Caco-2 (cell line): ENCODE measurements around the gene FEM1C. TPM values are rescaled to one million over a fixed set of nuclear protein-coding genes. Genes with fewer than 3 reads are reported as not detected.

ENCODE experiments used
- BruUV-seq: library from RNA; stranded (reverse); fragments of 400-500 nt; replicated peaks from 2 replicates; lab custom pipeline; 2021; lab: Mats Ljungman, UMichigan
- CTCF ChIA-PET: fragments of 300-600 bp; sonication (Branson Sonifier 250); formaldehyde crosslinking; loops from one replicate; lab custom pipeline; 2022; ENCODE audit warnings: antibody characterized with exemption; lab: Charles Lee
- POLR2A ChIA-PET: fragments of 300-600 bp; sonication (Branson Sonifier 250); formaldehyde crosslinking; loops from one replicate; lab custom pipeline; 2022; ENCODE audit warnings: antibody characterized with exemption; lab: Charles Lee
- DNase-seq, 2 experiments: peaks; one replicate each; pipeline versions ENCODE4 v3.0.0 to v3.0.0-alpha.2; 2020 to 2022
- H3K27me3 ChIP-seq: replicated peaks from 2 replicates; pipeline ENCODE4 v1.6.0; 2011; ENCODE audit warnings: low read length; ENCODE audit not compliant: control insufficient read depth, insufficient read depth
- H3K36me3 ChIP-seq: 2 replicates; pipeline ENCODE4 v1.5.1; 2011; ENCODE audit warnings: low read length; ENCODE audit not compliant: control insufficient read depth, insufficient read depth
- H3K4me1 ChIP-seq: fragments of 250-450 bp; sonication (Bioruptor Pico); 2 replicates; pipeline ENCODE4 v1.5.1; 2020; ENCODE audit warnings: mild to moderate bottlenecking
- H3K4me3 ChIP-seq: 2 replicates; pipeline ENCODE4 v1.5.1; 2011; ENCODE audit warnings: low read depth, mild to moderate bottlenecking, control low read depth, low read length
- H3K9me3 ChIP-seq: fragments of 250-450 bp; sonication (Bioruptor Pico); 2 replicates; pipeline ENCODE4 v1.5.1; 2020; ENCODE audit warnings: mild to moderate bottlenecking, moderate library complexity
- H3K27ac Mint-ChIP-seq: one replicate; pipeline ENCODE4 v1.8.0; 2022; ENCODE audit warnings: mixed read lengths; ENCODE audit not compliant: unreplicated experiment
- H3K27me3 Mint-ChIP-seq: one replicate; pipeline ENCODE4 v1.8.0; 2022; ENCODE audit warnings: mixed read lengths; ENCODE audit not compliant: insufficient read depth, unreplicated experiment
- H3K36me3 Mint-ChIP-seq: one replicate; pipeline ENCODE4 v1.8.0; 2022; ENCODE audit warnings: mild to moderate bottlenecking, mixed read lengths; ENCODE audit not compliant: insufficient read depth, unreplicated experiment
- H3K4me1 Mint-ChIP-seq: one replicate; pipeline ENCODE4 v1.8.0; 2022; ENCODE audit warnings: low read depth, mixed read lengths; ENCODE audit not compliant: unreplicated experiment
- H3K4me3 Mint-ChIP-seq: one replicate; pipeline ENCODE4 v1.8.0; 2022; ENCODE audit warnings: mild to moderate bottlenecking, moderate library complexity, mixed read lengths; ENCODE audit not compliant: unreplicated experiment
- H3K9me3 Mint-ChIP-seq: one replicate; pipeline ENCODE4 v1.8.0; 2022; ENCODE audit warnings: mixed read lengths; ENCODE audit not compliant: unreplicated experiment
- CTCF ChIP-seq, 2 experiments: fragments of 200-600 bp in 1 of 2; IDR thresholded peaks; 1 replicate in 1 of 2; 2 replicates in 1 of 2; pipeline versions ENCODE4 v1.5.1 to v1.8.0; 2011 to 2022; ENCODE audit warnings: antibody characterized with exemption in 1 of 2, control low read depth in 1 of 2, inconsistent platforms in 1 of 2, low read depth in 1 of 2, low read length in 1 of 2, mild to moderate bottlenecking in 1 of 2, moderate library complexity in 1 of 2; ENCODE audit not compliant: insufficient read depth in 1 of 2, severe bottlenecking in 1 of 2, unreplicated experiment in 1 of 2
- intact Hi-C: fragments of 100-400 bp; cut with micrococcal nuclease; formaldehyde crosslinking; loops from one replicate; pipeline ENCODE4 v1.10.0; 2022; ENCODE audit not compliant: unreplicated experiment
- total RNA-seq: library from RNA; stranded (reverse); gene quantifications from 2 replicates; pipeline ENCODE4 v1.2.3, GENCODE V29; 2022

Gene FEM1C
- total RNA-seq, 1 experiment from 2014 or later: 11.8 TPM

GRCh38 chr5:115541611-115542010 is 3.0 kb downstream of the FEM1C start:
- Histone ChIP-seq H3K4me3 (peak overlapping the region; percentile 6), H3K4me1 (peaks cover 24% of the 10 kb centered on the region), H3K9me3 (peaks cover 10% of the 10 kb centered on the region), H3K27me3 (no peaks in the 10 kb centered on the region), H3K36me3 (no peaks in the 10 kb centered on the region; the same call in 1 of the 2 replicates)
- no peaks in the 10 kb centered on the region for H3K27me3 Mint-ChIP-seq
- H3K27ac Mint-ChIP-seq: no peak overlapping the region
- no peak for DNase-seq
- TF ChIP-seq CTCF (IDR thresholded peaks at IDR 0.05; ENCODE audit: insufficient read depth in 1 of 2, low read depth in 1 of 2, low read length in 1 of 2, severe bottlenecking in 1 of 2, unreplicated experiment in 1 of 2): no peak
- peaks cover 67% of the 10 kb centered on the region for H3K36me3 Mint-ChIP-seq
- no TSS peak for BruUV-seq
- intact Hi-C loops: loop anchor here (5.0 kb wide), 3 partner anchors 124 to 301 kb away; partner anchors contain the start of genes AP3S1, ATG12 and PGGT1B
- peak overlapping the region; percentile 80 for H3K4me3 Mint-ChIP-seq
- H3K4me1 Mint-ChIP-seq: peaks cover 7% of the 10 kb centered on the region
- POLR2A ChIA-PET: no interaction called here
- no peaks in the 10 kb centered on the region for H3K9me3 Mint-ChIP-seq
- CTCF ChIA-PET: no interaction called here

- POLR2A ChIA-PET: no interaction called here
- TF ChIP-seq CTCF (IDR thresholded peaks at IDR 0.05; ENCODE audit: insufficient read depth in 1 of 2, low read depth in 1 of 2, low read length in 1 of 2, severe bottlenecking in 1 of 2, unreplicated experiment in 1 of 2): no peak
- CTCF ChIA-PET: no interaction called here
- Mint-ChIP-seq H3K36me3 (peaks cover 28% of the 10 kb centered on the region), H3K27ac (no peak overlapping the region), H3K9me3 (no peaks in the 10 kb centered on the region), H3K4me3 (no peak overlapping the region), H3K27me3 (no peaks in the 10 kb centered on the region), H3K4me1 (no peaks in the 10 kb centered on the region)
- Histone ChIP-seq H3K36me3 (peaks cover 2% of the 10 kb centered on the region; the same call in 1 of the 2 replicates), H3K9me3 (no peaks in the 10 kb centered on the region), H3K4me1 (peaks cover 13% of the 10 kb centered on the region; the same call in 1 of the 2 replicates), H3K4me3 (no peak overlapping the region), H3K27me3 (no peaks in the 10 kb centered on the region)
- BruUV-seq: no TSS peak
- intact Hi-C loops: no loop called here
- no peak for DNase-seq
Measured at GRCh38 chr5:115535479-115536035, 9.0 kb downstream of the FEM1C start.

- intact Hi-C loops: no loop called here
- Histone ChIP-seq H3K4me3 (no peak overlapping the region), H3K9me3 (no peaks in the 10 kb centered on the region), H3K4me1 (peaks cover 7% of the 10 kb centered on the region; the same call in 1 of the 2 replicates), H3K36me3 (peaks cover 2% of the 10 kb centered on the region; the same call in 1 of the 2 replicates), H3K27me3 (no peaks in the 10 kb centered on the region)
- Mint-ChIP-seq H3K4me3 (no peak overlapping the region), H3K4me1 (no peaks in the 10 kb centered on the region), H3K9me3 (no peaks in the 10 kb centered on the region), H3K36me3 (peaks cover 12% of the 10 kb centered on the region), H3K27me3 (no peaks in the 10 kb centered on the region), H3K27ac (no peak overlapping the region)
- TF ChIP-seq CTCF (IDR thresholded peaks at IDR 0.05; ENCODE audit: insufficient read depth in 1 of 2, low read depth in 1 of 2, low read length in 1 of 2, severe bottlenecking in 1 of 2, unreplicated experiment in 1 of 2): no peak
- no peak for DNase-seq
- ChIA-PET CTCF (interaction anchor here (0.6 kb wide), 1 partner anchor 117 kb away, joined by 7 read pairs; no protein-coding TSS in a partner anchor), POLR2A (no interaction called here)
- no TSS peak for BruUV-seq
Measured at GRCh38 chr5:115532517-115532916, 12.1 kb downstream of the FEM1C start.
